HUDEP-2 (cell line): Measurements from ENCODE around the gene SRP19.
"Not testable (repeated sequence)": the region's sequence is repeated elsewhere in the genome, so short reads cannot be mapped to it uniquely, and the experiment has no call there.

Experiments
- DNase-seq, 76 experiments: peaks; one replicate each; lab custom pipeline; 2025; ENCODE audit not compliant: unreplicated experiment in 76 of 76; lab: John Stamatoyannopoulos, UW

SRP19 gene

DNA sequence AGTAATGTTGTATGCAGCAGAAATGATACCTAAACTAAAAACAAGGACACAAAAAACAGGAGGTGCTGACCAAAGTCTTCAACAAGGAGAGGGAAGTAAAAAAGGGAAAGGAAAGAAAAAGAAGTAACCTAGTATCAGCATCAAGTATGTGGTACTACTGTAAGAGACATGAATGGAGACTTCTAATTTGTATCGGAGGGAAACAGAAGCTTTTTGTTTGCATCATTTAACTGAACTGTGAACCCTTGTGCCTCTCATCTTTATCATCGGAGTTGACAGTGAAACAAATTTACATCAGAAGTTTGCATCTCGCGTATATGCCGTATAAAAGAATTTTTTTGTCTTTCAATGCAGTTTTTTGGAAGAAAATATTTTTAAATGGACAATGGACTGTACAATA lies 6.3 kb downstream of the SRP19 start:
- no peak for DNase-seq

DNA sequence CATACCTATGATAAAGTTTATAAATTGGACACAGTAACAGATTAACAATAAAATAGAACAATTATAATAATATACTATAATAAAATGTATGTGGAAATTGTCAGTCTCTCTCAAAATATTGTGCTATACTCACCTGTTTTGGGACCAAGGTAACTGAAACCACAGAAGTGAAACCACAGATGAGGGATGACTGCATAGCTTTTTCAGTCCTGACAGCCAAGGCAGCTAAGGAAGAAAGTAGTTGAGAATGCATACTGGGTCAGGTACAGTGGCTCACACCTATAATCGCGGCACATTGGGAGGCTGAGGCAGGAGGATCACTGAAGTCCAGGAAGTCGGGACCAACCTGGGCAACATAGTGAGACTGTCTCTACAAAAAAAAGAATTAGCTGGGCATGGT lies 8.9 kb downstream of the SRP19 start:
- DNase-seq, result no peak

DNA sequence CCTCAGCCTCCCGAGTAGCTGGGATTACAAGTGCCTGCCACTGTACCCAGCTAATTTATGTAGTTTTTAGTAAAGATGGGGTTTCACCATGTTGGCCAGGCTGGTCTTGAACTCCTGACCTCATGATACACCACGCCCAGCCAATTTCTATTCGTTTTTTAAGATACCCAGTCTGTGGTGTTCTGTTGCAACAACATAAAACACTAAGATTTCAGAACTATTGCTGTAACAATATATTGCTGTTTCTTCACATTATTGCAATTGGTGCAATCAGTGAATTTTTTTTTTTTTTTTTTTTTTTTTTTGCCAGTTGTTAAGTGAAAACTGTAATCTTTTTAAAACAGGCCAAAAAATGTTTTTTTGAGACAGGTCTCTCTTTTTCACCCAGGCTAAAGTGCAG lies 9.9 kb downstream of the SRP19 start:
- DNase-seq, result no peak

DNA sequence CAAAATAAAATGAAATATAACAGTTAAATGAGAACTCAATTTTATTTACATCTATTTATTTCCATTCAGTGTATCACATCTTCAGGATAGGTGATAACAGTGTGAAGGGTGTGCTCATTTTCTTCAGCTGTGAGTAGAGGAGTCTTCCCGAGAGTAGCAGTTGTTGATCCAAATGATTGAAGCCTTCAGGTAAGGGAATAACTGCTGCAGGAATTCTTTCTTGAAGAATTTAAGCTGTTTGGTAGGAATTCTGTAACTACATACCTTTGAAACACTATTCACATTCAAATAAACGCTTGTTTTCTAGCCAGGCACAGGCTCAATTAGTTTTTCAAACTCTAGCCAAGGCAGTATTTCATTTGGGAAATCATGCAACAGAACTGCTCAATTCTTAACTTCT lies 15.3 kb downstream of the SRP19 start:
- DNase-seq, result no peak

DNA sequence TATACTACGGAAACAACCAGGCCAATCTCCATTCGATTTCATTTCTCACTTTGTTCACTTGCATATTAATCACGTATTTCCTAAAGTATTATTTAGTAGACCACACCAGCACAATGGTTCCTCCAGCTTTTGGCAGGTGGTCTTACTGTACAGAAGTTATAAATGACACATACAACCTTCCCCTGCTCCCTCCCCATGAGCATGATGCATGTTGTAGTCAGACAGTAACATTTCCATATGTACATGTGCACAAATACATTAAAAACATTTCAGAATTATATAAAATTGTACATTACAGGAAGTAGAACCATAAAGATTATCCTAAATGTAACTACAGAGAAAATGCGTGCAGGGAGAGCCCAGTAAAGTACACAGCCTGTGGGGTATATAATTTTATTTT lies 17.0 kb downstream of the SRP19 start:
- no peak for DNase-seq

DNA sequence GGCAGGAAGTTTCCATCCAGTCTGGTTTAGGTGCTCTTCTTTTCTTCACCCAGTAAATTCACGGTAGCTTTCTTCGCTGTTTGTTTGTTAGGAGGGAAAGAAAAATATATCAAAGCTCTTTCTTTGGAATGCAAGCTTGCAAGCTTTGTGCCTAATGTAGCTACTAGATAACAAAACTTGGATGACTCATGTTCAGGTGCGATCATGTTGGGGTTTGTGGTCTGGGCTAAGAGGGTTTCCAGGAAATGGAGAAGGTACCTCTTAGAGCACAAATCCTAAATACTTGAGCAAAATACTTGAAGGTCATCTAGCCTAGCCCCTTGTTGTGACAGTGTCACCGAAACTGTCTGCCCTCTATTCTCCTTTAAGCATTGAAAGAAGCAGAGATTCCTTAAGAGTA lies 17.7 kb downstream of the SRP19 start:
- DNase-seq, result peak in 3 of 76 experiments; percentile 3 to 21 (median 20)

DNA sequence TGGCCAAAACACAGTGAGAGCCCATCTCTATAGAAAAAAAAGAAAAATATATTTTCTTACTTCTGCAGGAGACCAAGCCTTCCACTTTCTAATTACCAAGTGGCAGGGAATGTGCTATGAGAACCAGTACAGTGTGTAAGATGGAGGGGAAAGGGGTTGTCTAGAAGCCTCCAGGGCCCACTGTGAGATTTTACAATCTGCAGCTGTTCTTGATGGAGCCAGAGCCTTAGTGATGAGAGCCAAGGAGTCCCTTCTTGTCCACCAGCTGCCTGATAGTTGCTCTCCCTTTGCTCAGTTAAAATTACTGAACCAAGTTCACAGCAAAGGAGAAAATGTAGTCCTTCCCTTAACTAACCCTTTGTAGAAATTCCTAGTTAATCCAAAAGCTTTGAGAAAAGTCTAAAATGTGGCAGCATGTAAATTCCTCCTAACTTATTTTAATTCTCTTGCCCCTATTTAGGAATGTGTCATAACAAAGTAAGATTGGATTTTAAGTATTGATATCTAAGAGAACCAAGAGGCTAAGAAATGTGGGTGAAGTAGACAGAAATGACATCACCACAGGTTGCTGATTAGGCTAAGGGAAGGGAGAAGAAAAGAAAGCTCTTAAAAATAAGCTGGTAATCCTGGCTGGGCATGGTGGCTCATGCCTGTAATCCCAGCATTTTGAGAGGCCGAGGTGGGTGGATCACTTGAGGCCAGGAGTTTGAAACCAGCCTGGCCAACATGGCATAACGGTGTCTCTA lies 19.3 kb downstream of the SRP19 start:
- DNase-seq, result no peak

DNA sequence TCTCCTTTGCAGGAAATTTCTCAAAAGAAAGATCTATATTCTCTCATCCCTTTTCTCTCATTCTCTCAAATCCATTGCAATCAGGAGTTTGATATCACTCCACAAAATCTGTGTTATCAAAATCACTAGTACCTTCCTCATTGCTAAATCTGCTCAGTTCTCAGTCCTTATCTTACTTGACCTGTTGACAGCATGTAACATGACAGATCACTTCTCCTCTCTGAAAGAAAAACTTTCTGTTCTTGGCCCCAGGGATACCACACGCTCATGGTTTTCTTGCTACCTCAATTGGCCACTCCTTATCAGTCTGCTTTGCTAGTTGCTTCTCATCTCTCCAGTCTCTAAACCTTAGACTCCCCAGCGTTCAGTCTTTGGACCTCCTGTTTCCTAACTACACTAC lies 22.1 kb downstream of the SRP19 start:
- DNase-seq, result peak in 2 of 76 experiments; percentile 5 to 19

DNA sequence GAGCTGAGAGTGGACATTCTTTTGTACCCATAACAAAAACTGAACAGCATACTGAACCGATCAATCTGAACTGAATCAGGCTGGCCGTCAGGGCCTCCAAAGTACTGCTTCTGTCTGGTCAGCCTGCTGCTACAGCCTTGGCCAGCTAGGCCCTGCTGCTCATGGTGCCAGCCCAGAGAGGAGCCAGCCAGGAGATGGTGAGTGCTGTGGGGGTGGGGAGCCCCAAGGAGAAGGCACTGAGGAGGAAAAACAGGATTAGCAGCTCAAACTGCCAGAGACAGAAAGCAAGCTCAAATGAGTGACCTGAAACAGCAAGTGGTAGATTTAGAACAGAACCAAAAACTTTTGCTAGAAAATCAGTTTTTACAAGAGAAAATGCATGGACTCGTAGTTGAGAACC lies 23.9 kb downstream of the SRP19 start:
- no peak for DNase-seq

DNA sequence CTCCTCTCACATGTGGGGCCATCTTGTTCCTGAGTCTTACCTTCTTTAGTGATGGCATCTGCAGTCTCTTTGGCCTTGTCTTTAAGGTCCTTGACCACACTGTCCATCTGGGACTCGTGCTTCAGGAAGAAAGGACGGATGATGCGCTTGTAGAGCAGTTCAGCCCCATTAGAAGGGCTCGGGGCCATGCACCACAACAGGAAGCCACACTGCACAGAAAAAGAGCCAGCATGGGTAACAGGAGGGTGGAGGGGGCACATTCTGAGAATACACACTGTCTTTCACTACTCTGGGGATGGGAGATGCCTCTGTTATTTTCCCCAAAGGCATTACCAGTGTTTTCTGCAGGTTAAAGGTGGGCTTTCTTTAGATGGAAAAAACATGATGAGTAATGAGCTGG lies 25.9 kb downstream of the SRP19 start:
- DNase-seq, result no peak

DNA sequence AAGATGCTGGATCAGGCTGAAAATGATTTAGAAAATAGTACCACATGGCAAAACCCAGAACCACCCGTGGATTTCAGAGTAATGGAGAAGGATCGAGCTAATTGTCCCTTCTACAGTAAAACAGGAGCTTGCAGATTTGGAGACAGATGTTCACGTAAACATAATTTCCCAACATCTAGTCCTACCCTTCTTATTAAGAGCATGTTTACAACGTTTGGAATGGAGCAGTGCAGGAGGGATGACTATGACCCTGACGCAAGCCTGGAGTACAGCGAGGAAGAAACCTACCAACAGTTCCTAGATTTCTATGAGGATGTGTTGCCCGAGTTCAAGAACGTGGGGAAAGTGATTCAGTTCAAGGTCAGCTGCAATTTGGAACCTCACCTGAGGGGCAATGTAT lies 31.0 kb downstream of the SRP19 start:
- not testable (repeated sequence) for DNase-seq

DNA sequence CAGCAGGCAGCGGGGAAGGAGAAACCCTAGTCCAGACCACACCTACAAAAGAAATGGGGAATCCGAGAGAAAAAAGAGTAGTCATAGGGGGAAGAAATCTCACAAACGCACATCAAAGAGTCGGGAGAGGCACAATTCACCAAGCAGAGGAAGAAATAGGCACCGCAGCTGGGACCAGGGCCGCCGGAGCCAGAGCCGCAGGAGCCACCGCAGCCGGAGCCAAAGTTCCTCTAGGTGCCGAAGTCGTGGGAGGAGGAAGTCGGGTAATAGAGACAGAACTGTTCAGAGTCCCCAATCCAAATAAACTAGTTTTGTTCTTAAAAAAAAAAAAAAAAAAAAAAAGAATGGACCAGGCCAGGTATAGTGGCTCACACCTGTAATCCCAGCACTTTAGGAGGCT lies 31.7 kb downstream of the SRP19 start:
- DNase-seq, result no peak

DNA sequence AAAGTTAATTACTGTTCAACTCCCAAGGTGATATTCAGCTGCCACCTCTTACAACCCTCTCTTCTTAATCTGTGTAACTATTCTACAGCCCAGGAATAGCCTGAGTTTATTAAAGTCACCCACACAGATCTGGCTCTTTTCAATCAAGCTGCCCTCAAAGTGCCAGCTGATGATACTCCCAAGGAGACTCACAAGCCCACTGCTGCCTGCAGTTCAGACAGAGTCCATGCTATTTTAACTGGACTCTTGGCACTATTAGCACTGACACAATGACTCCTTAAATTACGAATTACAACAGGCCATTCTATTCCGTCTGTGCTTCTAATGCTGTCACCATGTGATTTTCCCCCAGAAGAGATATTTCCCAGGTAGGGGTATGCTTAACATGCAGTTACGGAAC lies 34.6 kb downstream of the SRP19 start:
- DNase-seq, result no peak

DNA sequence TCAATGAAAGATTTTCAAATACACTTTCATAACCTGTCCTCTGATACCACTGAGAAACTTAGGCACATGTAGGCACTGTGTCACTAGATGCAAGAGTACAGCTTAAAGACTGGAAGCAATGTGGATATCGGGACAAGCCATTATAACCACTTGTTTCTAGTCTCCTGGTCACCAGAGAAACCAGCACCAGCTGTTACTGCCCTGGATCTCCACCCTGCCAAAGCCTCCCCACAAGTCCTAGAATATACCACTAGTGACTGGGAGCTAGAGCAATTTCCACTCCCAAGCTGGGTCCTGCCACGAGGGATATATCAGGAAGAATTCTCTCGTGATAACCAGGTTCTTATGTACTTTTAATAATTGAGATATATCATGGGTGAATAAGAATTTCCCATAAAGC lies 41.5 kb downstream of the SRP19 start:
- DNase-seq, result no peak

DNA sequence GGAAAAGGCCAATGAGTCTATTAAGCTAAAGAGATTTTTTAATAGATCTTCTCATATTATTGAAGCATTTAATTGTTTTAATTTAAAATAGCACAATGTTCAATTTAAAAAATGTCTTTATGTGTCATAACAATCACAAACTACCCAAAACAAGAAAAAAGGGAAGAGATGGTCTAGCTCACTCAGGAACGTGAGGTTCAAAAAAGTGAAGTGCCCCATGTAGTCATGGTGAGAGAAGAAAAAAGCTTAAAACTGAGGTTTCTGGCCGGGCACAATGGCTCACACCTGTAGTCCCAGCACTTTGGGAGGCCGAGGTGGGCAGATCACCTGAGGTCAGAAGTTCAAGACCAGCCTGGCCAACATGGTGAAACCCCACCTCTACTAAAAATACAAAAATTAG lies 43.9 kb downstream of the SRP19 start:
- not testable (repeated sequence) for DNase-seq

DNA sequence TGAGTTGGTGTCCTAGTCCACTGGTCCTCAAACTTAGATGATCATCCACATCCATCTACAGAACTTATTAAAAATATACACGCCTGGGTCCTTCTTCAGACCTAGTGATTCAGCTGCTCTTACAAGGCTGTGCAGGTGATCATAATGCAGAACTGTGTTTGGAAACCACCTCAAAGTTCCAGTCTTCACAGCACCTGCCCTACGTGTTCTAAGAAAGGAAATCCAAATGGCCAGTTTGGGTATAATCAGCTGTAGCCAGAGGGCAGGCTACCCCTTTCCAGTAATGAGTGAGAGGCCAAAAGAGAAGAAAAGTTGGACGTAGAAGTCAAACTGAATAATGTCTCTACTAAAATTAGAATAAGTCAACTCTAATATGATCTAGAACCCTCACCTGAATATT lies 45.5 kb downstream of the SRP19 start:
- no peak for DNase-seq

DNA sequence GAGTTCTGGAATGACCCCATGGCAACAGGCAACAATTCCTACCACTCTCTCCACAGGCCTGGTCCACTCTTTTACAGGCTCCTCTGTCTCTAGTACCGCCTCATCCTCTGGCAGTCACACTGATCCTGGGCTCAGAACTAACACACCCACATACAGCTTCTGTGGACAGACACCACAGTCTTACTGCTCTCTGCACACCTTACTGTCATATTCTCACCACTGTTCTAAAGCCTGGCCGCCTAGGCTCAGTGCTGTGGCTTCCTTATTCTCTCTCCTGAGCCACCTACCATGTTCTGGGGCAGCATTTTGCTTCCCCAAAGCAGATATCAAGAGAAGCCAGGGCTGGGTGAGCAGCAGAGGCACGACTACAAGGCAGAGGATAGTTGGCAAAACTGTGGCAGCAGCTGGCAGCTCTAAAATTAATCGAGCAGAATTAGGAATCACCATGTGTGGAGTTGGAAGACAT lies 46.1 kb downstream of the SRP19 start:
- no peak for DNase-seq

DNA sequence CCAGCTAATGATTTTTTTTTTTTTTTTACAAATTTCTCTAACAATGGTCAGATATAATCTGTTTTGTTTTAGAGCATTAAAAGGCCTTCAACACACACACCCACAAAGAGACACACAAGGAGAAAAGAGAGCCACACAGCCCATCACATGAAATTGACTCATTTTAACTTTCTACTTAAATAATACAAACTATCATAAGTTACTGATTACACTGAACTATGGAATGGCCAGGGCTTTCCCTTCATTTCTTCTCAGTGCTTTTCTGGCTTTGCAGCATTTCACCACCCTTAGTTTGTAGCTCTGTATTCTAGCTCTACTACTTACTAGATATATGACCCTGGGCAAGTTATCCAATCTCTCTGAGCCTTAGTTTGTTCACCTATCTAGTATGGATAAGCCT lies 47.8 kb downstream of the SRP19 start:
- DNase-seq, result no peak

DNA sequence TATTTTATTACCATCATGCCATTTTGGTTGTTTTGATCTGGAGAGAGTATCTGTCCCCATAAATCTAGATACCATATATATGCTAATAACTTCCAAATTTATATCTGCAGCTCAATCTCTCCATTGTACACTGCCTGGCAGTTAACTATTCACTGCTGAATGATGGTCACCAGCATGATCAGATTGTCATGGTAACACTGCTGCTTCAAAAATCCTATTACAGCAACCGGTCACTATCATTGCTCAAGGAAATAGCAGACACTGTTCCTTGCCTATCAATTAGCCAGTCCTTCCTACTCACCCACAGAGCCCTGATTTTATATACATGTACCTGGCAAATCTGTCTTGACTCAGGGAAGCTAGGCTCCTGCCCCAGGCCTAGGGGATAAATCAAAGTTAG lies 49.4 kb downstream of the SRP19 start:
- no peak for DNase-seq

DNA sequence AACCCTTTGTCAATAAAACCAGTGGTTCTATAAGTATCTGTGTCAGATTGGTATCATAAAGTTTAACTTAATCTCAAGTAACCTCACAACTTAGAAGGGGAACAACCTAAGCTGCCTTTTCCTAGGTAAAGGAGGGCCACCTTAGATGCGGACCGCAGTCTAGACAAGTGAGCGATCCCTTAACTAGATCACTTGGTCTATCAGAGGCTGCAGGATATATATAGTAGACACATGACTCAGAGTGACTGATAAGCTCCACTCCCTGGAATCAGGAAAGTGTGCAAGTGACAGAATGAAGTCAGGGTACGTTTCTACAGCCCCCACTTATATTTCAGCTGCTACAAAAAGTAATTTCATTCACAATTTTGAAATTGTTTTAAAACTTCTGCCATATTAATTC lies 53.5 kb downstream of the SRP19 start:
- peak in 18 of 76 experiments; percentile 5 to 54 (median 22) for DNase-seq

DNA sequence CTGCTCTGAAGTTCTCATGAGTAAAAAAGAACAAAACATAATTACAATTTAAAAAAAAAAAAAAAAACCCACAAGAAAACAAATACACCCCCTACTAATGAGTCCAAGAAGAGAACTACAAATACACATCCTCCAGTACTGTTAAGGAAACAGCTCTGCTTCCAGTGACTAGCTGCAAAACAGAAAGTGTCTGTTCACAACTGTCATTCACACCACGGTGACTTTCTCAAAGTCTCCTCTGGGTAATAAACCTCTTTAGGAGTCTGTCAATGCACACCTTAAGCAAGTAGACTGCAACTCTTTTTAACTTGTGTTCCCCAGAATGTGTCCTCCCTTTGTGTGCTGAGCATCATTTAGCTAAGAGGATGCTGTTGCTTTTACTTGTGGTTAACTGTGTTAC lies 54.7 kb downstream of the SRP19 start:
- DNase-seq, result no peak

DNA sequence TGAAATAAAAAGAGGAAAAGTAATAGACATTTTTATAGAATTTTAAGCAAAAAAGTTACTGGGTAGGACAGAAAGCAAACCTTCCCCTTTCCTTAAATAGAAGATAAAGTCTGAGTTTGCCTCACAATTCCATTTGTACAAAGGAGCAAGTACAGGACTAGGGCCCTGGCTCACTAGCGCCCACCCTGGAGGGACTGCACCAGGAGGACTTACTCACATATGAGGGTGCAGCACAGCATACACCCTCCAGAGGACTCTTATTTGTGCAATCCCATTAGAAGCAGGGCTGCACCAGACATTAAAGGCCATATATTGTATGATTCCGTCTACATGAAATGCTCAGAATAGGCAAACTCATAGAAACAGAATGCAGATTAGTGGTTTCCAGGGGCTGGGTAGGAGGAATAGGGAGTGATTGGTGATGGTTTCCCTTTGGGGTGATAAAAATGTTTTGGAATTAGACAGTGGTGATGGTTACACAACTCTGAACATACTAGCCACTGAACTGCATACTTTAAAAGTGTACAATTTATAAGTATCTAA lies 56.4 kb downstream of the SRP19 start:
- peak in 20 of 76 experiments; percentile 2 to 34 (median 12) for DNase-seq

DNA sequence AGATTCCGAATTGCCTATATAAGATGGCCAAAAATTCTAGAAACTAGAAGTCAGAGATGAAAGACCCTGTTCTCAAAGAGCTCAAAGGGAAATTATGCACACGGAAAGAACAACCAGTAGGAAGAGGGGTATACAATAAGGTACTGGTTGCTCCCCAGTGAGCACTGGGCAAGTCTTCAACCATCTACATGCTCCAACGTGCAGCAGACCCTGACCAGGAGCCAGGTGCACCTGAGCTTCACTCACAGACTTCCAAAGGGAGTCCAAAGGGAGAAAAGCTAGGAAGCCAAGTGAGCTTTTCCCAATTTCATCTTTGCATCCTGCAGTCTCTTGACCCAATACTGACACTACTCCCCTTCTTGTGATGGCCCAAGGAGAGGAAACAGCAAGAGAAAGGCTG lies 57.0 kb downstream of the SRP19 start:
- DNase-seq, result no peak
